ENCODE data around the gene RAB3GAP2.
"Not testable (repeated sequence)": the region's sequence is repeated elsewhere in the genome, so short reads cannot be mapped to it uniquely, and the experiment has no call there.

Gene RAB3GAP2

DNA sequence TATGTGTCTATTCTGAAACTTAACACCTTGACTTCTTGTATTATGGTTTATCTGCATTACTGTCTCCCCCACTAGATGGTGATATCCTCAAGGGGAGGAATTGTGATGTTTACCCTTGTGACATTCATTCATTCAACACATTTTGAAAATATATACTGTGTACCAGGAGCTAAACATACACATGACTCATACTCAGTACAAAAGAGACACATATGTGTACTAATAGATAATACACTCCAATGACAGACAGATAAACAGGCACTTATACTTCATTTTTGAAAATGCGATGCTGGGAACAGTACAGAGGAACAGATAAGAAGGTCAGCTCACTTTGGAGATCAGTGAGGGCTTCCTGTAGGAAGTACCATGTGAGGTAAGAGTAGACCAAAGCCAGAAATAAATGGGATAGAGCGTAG is 8.9 kb upstream of the RAB3GAP2 start:
- Histone ChIP-seq H3K27me3 (ENCODE audit: low read depth, low read length) (no peaks in the 10 kb centered on the region), H3K27ac (ENCODE audit: low read length) (no peak overlapping the region)

GRCh38 chr1:220280249-220280648 is 8.0 kb upstream of the RAB3GAP2 start:
- no peaks in the 10 kb centered on the region for H3K4me1 ChIP-seq (ENCODE audit: control insufficient read depth in 1 of 2, insufficient read depth in 2 of 2, low read length in 2 of 2)
- no peak overlapping the region for H3K4me3 ChIP-seq (ENCODE audit: low read depth in 1 of 2, low read length in 2 of 2)
- H3K36me3 ChIP-seq (ENCODE audit: control insufficient read depth in 1 of 2, insufficient read depth in 2 of 2, low read length in 2 of 2), result no peaks in the 10 kb centered on the region
- H3K27ac ChIP-seq (ENCODE audit: low read length), result no peak overlapping the region
- no peaks in the 10 kb centered on the region for H3K9me3 ChIP-seq (ENCODE audit: control insufficient read depth in 1 of 2, low read length in 2 of 2)
- H3K27me3 ChIP-seq (ENCODE audit: low read depth, low read length), result no peaks in the 10 kb centered on the region

More for the DNA sequence above, 8.9 kb upstream of the RAB3GAP2 start:
- no peak overlapping the region for H3K4me3 ChIP-seq (ENCODE audit: low read depth in 1 of 2, low read length in 2 of 2)
- H3K9me3 ChIP-seq (ENCODE audit: control insufficient read depth in 1 of 2, low read length in 2 of 2), result no peaks in the 10 kb centered on the region
- no peaks in the 10 kb centered on the region for H3K4me1 ChIP-seq (ENCODE audit: control insufficient read depth in 1 of 2, insufficient read depth in 2 of 2, low read length in 2 of 2)
- no peaks in the 10 kb centered on the region for H3K36me3 ChIP-seq (ENCODE audit: control insufficient read depth in 1 of 2, insufficient read depth in 2 of 2, low read length in 2 of 2)

- H3K36me3 ChIP-seq (ENCODE audit: control insufficient read depth in 1 of 2, insufficient read depth in 2 of 2, low read length in 2 of 2), result no peaks in the 10 kb centered on the region
- H3K9me3 ChIP-seq (ENCODE audit: control insufficient read depth in 1 of 2, low read length in 2 of 2), result no peaks in the 10 kb centered on the region
- H3K27me3 ChIP-seq (ENCODE audit: low read depth, low read length), result no peaks in the 10 kb centered on the region
- H3K4me3 ChIP-seq (ENCODE audit: low read depth in 1 of 2, low read length in 2 of 2), result no peak overlapping the region
- H3K27ac ChIP-seq (ENCODE audit: low read length), result no peak overlapping the region
- no peaks in the 10 kb centered on the region for H3K4me1 ChIP-seq (ENCODE audit: control insufficient read depth in 1 of 2, insufficient read depth in 2 of 2, low read length in 2 of 2)
These were observed 6.7 kb upstream of the RAB3GAP2 start for GRCh38 chr1:220278991-220279390.

- H3K4me1 ChIP-seq (ENCODE audit: control insufficient read depth in 1 of 2, insufficient read depth in 2 of 2, low read length in 2 of 2), result peaks cover 5 to 11% of the 10 kb centered on the region in 2 donors
- no peaks in the 10 kb centered on the region for H3K27me3 ChIP-seq (ENCODE audit: low read depth, low read length)
- H3K27ac ChIP-seq (ENCODE audit: low read length), result no peak overlapping the region
- H3K36me3 ChIP-seq (ENCODE audit: control insufficient read depth in 1 of 2, insufficient read depth in 2 of 2, low read length in 2 of 2), result no peaks in the 10 kb centered on the region
- no peak overlapping the region for H3K4me3 ChIP-seq (ENCODE audit: low read depth in 1 of 2, low read length in 2 of 2)
- no peaks in the 10 kb centered on the region for H3K9me3 ChIP-seq (ENCODE audit: control insufficient read depth in 1 of 2, low read length in 2 of 2)
These were observed 3.2 kb upstream of the RAB3GAP2 start for GRCh38 chr1:220275430-220275829.

DNA sequence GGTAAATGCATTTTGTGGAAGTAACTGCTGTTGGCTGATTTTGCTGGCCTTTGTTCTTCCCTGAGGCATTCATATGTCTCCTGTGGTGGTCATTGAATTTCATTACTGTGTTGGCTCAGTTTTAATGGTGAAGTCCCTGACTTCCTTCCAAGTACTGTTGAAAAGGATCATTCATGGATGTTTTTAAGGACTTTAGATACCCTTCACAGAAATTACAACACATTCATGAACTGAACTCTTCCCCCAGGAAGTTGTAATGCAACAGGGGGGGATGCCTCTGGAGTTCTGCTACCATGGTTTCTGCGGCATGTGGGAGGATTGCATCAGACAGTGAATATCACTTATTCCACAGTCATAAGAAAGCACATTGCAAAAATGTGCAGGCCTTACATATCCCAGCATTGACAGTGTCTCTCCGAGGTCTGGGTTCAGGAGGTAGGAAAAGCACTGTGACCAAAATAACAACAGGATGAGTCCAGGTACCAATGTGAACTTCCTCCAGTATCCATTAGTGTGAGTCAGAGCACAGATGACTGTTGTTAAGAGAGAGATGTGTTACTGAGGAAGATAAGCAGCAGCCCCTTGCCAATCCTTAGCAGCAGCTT is 2.1 kb upstream of the RAB3GAP2 start:
- H3K27me3 ChIP-seq (ENCODE audit: low read depth, low read length), result no peaks in the 10 kb centered on the region
- no peaks in the 10 kb centered on the region for H3K9me3 ChIP-seq (ENCODE audit: control insufficient read depth in 1 of 2, low read length in 2 of 2)
- peaks cover 10 to 19% of the 10 kb centered on the region in 2 donors for H3K4me1 ChIP-seq (ENCODE audit: control insufficient read depth in 1 of 2, insufficient read depth in 2 of 2, low read length in 2 of 2)
- no peak overlapping the region for H3K4me3 ChIP-seq (ENCODE audit: low read depth in 1 of 2, low read length in 2 of 2)
- no peak overlapping the region for H3K27ac ChIP-seq (ENCODE audit: low read length)
- no peaks in the 10 kb centered on the region for H3K36me3 ChIP-seq (ENCODE audit: control insufficient read depth in 1 of 2, insufficient read depth in 2 of 2, low read length in 2 of 2)

DNA sequence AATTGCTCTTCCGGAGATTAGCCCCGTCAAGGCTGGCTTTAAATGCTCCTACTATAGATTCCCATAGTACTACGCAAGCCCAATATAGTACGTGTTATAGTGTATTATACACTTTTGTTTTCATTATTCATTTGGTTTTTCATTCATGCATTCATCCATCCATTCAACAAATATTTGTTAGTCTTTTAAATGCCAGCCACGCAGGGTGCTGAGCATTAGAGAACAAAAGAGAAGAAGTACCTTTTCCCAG is 513 bp upstream of the RAB3GAP2 start:
- H3K4me3 ChIP-seq (ENCODE audit: low read depth in 1 of 2, low read length in 2 of 2), result peak overlapping the region; percentile 78 to 98
- H3K27ac ChIP-seq (ENCODE audit: low read length), result peak overlapping the region; percentile 89
- no peaks in the 10 kb centered on the region for H3K36me3 ChIP-seq (ENCODE audit: control insufficient read depth in 1 of 2, insufficient read depth in 2 of 2, low read length in 2 of 2)

GRCh38 chr1:220271706-220272046 is 577 bp downstream of the RAB3GAP2 start:
- Histone ChIP-seq H3K27ac (ENCODE audit: low read length) (peak overlapping the region; percentile 89), H3K27me3 (ENCODE audit: low read depth, low read length) (no peaks in the 10 kb centered on the region), H3K9me3 (ENCODE audit: control insufficient read depth in 1 of 2, low read length in 2 of 2) (no peaks in the 10 kb centered on the region), H3K36me3 (ENCODE audit: control insufficient read depth in 1 of 2, insufficient read depth in 2 of 2, low read length in 2 of 2) (no peaks in the 10 kb centered on the region), H3K4me3 (ENCODE audit: low read depth in 1 of 2, low read length in 2 of 2) (peak overlapping the region; percentile 78 to 98), H3K4me1 (ENCODE audit: control insufficient read depth in 1 of 2, insufficient read depth in 2 of 2, low read length in 2 of 2) (peaks cover 10 to 24% of the 10 kb centered on the region in 2 donors)

More for the DNA sequence above, 513 bp upstream of the RAB3GAP2 start:
- Histone ChIP-seq H3K4me1 (ENCODE audit: control insufficient read depth in 1 of 2, insufficient read depth in 2 of 2, low read length in 2 of 2) (peaks cover 10 to 24% of the 10 kb centered on the region in 2 donors), H3K27me3 (ENCODE audit: low read depth, low read length) (no peaks in the 10 kb centered on the region), H3K9me3 (ENCODE audit: control insufficient read depth in 1 of 2, low read length in 2 of 2) (no peaks in the 10 kb centered on the region)

GRCh38 chr1:220269036-220269435 is 3.2 kb downstream of the RAB3GAP2 start:
- no peaks in the 10 kb centered on the region for H3K9me3 ChIP-seq (ENCODE audit: control insufficient read depth in 1 of 2, low read length in 2 of 2)
- H3K36me3 ChIP-seq (ENCODE audit: control insufficient read depth in 1 of 2, insufficient read depth in 2 of 2, low read length in 2 of 2), result peaks cover 0 to 3% of the 10 kb centered on the region in 2 donors
- H3K4me1 ChIP-seq (ENCODE audit: control insufficient read depth in 1 of 2, insufficient read depth in 2 of 2, low read length in 2 of 2), result peaks cover 10 to 24% of the 10 kb centered on the region in 2 donors
- no peak overlapping the region for H3K27ac ChIP-seq (ENCODE audit: low read length)
- H3K27me3 ChIP-seq (ENCODE audit: low read depth, low read length), result no peaks in the 10 kb centered on the region
- H3K4me3 ChIP-seq (ENCODE audit: low read depth in 1 of 2, low read length in 2 of 2), result no peak overlapping the region

DNA sequence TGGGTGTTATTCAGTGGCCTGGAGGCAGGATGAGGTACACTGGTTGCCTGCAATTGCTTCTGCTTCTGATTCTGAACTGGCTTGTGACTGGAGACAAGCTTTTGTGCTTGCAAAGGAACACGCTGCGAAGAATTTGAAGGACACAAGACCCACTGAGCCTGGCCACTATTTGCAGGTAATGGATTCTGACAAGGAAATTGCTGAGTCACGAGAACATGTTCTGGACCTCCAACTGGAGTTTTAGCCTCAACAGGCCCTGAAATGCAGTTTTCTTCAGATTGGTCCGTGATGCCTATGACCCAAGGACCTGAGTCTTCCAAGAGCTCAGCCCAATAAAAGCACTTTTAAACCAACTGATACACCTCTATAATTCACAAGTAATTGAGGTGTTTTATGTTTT is 4.6 kb downstream of the RAB3GAP2 start:
- no peaks in the 10 kb centered on the region for H3K9me3 ChIP-seq (ENCODE audit: control insufficient read depth in 1 of 2, low read length in 2 of 2)
- no peak overlapping the region for H3K27ac ChIP-seq (ENCODE audit: low read length)
- peaks cover 0 to 7% of the 10 kb centered on the region in 2 donors for H3K36me3 ChIP-seq (ENCODE audit: control insufficient read depth in 1 of 2, insufficient read depth in 2 of 2, low read length in 2 of 2)
- H3K4me3 ChIP-seq (ENCODE audit: low read depth in 1 of 2, low read length in 2 of 2), result no peak overlapping the region
- H3K4me1 ChIP-seq (ENCODE audit: control insufficient read depth in 1 of 2, insufficient read depth in 2 of 2, low read length in 2 of 2), result peaks cover 10 to 20% of the 10 kb centered on the region in 2 donors
- H3K27me3 ChIP-seq (ENCODE audit: low read depth, low read length), result no peaks in the 10 kb centered on the region

GRCh38 chr1:220260228-220260627 is 12.0 kb downstream of the RAB3GAP2 start:
- not testable (repeated sequence) for H3K27me3 ChIP-seq (ENCODE audit: low read depth, low read length); H3K9me3 ChIP-seq (ENCODE audit: control insufficient read depth in 1 of 2, low read length in 2 of 2); H3K36me3 ChIP-seq (ENCODE audit: control insufficient read depth in 1 of 2, insufficient read depth in 2 of 2, low read length in 2 of 2); H3K27ac ChIP-seq (ENCODE audit: low read length); H3K4me3 ChIP-seq (ENCODE audit: low read depth in 1 of 2, low read length in 2 of 2); H3K4me1 ChIP-seq (ENCODE audit: control insufficient read depth in 1 of 2, insufficient read depth in 2 of 2, low read length in 2 of 2)

DNA sequence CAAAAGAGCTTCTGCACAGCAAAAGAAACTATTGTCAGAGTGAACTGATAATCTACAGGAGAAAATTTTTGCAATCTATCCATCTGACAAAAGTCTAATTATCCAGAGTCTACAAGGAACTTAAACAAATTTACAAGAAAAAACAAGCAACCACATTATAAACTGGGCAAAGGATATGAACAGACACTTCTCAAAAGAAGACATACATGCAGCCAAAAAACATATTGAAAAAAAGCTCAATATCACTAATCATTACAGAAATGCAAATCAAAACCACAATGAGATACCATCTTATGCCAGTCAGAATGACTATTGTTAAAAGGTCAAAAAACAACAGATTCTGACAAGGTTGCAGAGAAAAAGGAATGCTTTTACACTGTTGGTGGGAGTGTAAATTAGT is 12.5 kb downstream of the RAB3GAP2 start:
- not testable (repeated sequence) for H3K27ac ChIP-seq (ENCODE audit: low read length); H3K27me3 ChIP-seq (ENCODE audit: low read depth, low read length); H3K9me3 ChIP-seq (ENCODE audit: control insufficient read depth in 1 of 2, low read length in 2 of 2); H3K4me3 ChIP-seq (ENCODE audit: low read depth in 1 of 2, low read length in 2 of 2); H3K4me1 ChIP-seq (ENCODE audit: control insufficient read depth in 1 of 2, insufficient read depth in 2 of 2, low read length in 2 of 2)
- H3K36me3 ChIP-seq (ENCODE audit: control insufficient read depth in 1 of 2, insufficient read depth in 2 of 2, low read length in 2 of 2), result peaks cover 0 to 10% of the 10 kb centered on the region in 2 donors

- peaks cover 4 to 21% of the 10 kb centered on the region in 2 donors for H3K36me3 ChIP-seq (ENCODE audit: control insufficient read depth in 1 of 2, insufficient read depth in 2 of 2, low read length in 2 of 2)
- not testable (repeated sequence) for H3K27ac ChIP-seq (ENCODE audit: low read length); H3K27me3 ChIP-seq (ENCODE audit: low read depth, low read length); H3K9me3 ChIP-seq (ENCODE audit: control insufficient read depth in 1 of 2, low read length in 2 of 2); H3K4me3 ChIP-seq (ENCODE audit: low read depth in 1 of 2, low read length in 2 of 2); H3K4me1 ChIP-seq (ENCODE audit: control insufficient read depth in 1 of 2, insufficient read depth in 2 of 2, low read length in 2 of 2)
These were observed 16.1 kb downstream of the RAB3GAP2 start for GRCh38 chr1:220256194-220256593.

Measured in muscle layer of duodenum (tissue), 2 donors.